Omental fat pad (tissue), 4 donors: ENCODE measurements around the gene SYNPR. TPM values are rescaled to one million over a fixed set of nuclear protein-coding genes. Genes with fewer than 3 reads are reported as not detected.

Source experiments
- ATAC-seq: fragments of 150-250 bp; one replicate; pipeline ENCODE4 v1.9.1; 2016; ENCODE audit warnings: mild to moderate bottlenecking, moderate library complexity; ENCODE audit not compliant: low FRiP score
- DNase-seq: peaks from one replicate; pipeline ENCODE4 v3.0.0-alpha.2; 2019; ENCODE audit warnings: low spot score
- total RNA-seq, 4 donors: library from RNA; depleted of rRNA; stranded (reverse); fragments of >200 nt; gene quantifications; one replicate each; pipeline ENCODE4 v1.1.0, GENCODE V29; 2016
- TF ChIP-seq, protein P1 (sequence below), 3 donors: fragments of 450-650 bp; IDR thresholded peaks; one replicate each; pipeline ENCODE4 v1.5.1; 2016 to 2017; ENCODE audit warnings: antibody characterized with exemption in 3 of 3, mild to moderate bottlenecking in 3 of 3, moderate library complexity in 2 of 3

The SYNPR gene
- total RNA-seq, 4 donors from 2014 or later = not detected

- DNase-seq (no peak), ATAC-seq (no peak)
- TF ChIP-seq, protein P1, sequence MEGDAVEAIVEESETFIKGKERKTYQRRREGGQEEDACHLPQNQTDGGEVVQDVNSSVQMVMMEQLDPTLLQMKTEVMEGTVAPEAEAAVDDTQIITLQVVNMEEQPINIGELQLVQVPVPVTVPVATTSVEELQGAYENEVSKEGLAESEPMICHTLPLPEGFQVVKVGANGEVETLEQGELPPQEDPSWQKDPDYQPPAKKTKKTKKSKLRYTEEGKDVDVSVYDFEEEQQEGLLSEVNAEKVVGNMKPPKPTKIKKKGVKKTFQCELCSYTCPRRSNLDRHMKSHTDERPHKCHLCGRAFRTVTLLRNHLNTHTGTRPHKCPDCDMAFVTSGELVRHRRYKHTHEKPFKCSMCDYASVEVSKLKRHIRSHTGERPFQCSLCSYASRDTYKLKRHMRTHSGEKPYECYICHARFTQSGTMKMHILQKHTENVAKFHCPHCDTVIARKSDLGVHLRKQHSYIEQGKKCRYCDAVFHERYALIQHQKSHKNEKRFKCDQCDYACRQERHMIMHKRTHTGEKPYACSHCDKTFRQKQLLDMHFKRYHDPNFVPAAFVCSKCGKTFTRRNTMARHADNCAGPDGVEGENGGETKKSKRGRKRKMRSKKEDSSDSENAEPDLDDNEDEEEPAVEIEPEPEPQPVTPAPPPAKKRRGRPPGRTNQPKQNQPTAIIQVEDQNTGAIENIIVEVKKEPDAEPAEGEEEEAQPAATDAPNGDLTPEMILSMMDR (IDR thresholded peaks at IDR 0.05) = no peak
Measured at GRCh38 chr3:63390710-63391230, 112.7 kb downstream of the SYNPR start.

DNA sequence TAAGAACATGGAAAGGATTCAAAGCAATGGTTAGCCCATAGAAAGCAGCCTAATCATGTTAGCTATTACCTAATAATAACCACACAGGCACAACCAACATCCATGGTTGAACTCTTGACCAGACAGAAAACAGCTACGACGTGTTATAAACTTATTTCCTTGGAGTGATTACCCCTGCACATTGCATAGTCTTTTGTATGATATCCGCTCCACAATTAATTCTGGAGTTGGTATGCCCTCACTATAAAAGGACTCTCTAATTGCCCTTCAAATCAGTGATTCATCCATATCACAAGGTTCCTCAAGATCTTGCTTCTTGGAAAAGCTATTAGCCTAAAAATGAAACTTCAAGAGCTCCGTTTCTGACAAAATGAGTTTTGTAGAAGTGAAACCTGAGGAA lies 117.9 kb downstream of the SYNPR start:
- DNase-seq (no peak), ATAC-seq (no peak)
- TF ChIP-seq, protein P1 (IDR thresholded peaks at IDR 0.05) = no peak

DNA sequence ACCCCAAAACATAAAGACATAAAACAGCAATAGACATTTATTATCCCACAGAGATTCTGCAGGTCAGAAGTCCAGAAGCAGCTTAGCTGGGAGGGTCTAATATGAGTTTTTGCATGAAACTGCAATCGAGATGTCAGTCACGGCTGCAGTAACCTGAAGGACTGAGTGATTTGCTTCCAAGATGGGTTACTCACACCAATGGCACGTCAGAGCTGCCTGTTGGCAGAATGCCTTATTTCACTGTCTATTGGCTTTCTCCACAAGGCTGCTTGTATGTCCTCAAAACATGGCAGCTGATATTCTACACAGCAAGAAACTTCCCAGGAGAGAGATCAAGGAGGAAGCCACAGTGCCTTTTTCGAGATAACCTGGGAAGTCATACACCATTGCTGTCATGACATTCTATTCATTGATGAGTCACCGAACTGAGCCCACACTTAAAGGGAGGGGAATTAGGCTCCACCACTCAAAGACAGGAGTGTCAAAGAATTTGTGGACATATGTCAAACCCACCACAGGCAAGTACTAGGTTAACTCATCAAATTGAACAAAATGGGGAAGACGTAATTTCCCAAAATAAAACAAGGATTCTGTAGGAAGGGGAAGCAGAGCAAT lies 122.2 kb downstream of the SYNPR start:
- no peak for DNase-seq
- ATAC-seq = no peak
- TF ChIP-seq, protein P1 (IDR thresholded peaks at IDR 0.05) = no peak

DNA sequence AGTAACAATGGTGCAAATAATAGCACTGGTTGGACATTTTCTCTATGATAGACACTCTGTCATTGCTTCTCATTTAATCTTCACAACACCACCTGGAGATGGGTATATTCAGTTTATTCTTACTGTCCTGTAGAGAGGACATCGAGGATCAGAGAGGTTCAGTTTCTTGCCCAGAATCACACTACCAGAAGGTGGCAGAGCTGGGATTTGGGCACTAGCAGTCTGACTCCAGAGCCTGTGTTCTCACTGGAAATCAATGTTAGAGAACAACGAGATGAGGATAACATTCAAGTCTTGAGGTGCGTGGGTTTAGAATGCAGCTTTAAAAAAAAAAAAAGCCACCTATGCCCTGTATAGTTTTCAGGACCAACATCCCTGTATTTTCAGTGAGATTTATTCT lies 127.8 kb downstream of the SYNPR start:
- ATAC-seq (no peak), DNase-seq (no peak)
- TF ChIP-seq, protein P1 (IDR thresholded peaks at IDR 0.05) = no peak

GRCh38 chr3:63413523-63413922 lies 135.4 kb downstream of the SYNPR start:
- TF ChIP-seq, protein P1 (IDR thresholded peaks at IDR 0.05) = no peak
- DNase-seq = no peak
- ATAC-seq = no peak

DNA sequence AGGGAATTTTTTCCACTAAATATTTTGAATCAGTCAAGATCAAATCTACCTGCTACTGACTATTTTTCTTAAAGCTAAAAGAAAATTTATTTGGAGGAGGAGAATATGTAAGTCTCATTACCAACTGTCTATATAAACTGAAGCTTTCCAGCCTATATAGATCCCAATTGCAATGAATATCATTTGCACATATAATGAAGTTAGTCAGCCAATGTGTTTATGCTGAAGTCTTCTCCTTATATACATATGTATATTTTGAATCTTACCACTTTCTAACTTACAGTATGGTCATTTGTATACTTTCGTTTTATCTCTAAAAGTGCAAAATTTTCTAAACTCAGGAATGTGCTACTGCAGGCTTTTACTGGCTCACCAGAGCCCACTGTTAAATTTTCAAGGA lies 136.5 kb downstream of the SYNPR start:
- no peak for ATAC-seq
- TF ChIP-seq, protein P1 (IDR thresholded peaks at IDR 0.05) = no peak
- DNase-seq = no peak

GRCh38 chr3:63429905-63430304 lies 151.8 kb downstream of the SYNPR start:
- no peak for ATAC-seq
- TF ChIP-seq, protein P1 (IDR thresholded peaks at IDR 0.05) = no peak
- DNase-seq = no peak
